Measurements from ENCODE around the gene ZNRF1. TPM values are rescaled to one million over a fixed set of nuclear protein-coding genes. Genes with fewer than 3 reads are reported as not detected.

ZNRF1 gene
- total RNA-seq, 1 donor: 19.9 TPM

DNA sequence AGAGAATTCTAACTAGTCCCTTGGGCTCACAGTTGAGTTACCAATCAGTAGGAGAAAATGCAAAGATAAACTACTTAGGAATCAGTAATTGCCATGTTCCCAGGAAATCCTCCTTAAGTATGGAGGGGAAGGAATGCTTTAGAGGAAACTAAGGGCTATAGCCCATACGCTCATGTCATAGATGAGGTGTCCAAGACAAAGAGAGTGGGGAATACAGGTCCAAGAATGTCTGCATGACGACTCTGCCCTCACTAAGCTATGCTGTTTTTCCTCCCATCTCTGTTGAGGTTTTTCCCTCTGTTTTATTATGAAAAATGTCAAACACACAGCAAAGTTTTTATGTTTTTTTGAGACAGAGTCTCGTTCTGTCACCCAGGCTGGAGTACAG is 101.8 kb downstream of the ZNRF1 start:
- TF ChIP-seq, protein P1, sequence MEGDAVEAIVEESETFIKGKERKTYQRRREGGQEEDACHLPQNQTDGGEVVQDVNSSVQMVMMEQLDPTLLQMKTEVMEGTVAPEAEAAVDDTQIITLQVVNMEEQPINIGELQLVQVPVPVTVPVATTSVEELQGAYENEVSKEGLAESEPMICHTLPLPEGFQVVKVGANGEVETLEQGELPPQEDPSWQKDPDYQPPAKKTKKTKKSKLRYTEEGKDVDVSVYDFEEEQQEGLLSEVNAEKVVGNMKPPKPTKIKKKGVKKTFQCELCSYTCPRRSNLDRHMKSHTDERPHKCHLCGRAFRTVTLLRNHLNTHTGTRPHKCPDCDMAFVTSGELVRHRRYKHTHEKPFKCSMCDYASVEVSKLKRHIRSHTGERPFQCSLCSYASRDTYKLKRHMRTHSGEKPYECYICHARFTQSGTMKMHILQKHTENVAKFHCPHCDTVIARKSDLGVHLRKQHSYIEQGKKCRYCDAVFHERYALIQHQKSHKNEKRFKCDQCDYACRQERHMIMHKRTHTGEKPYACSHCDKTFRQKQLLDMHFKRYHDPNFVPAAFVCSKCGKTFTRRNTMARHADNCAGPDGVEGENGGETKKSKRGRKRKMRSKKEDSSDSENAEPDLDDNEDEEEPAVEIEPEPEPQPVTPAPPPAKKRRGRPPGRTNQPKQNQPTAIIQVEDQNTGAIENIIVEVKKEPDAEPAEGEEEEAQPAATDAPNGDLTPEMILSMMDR (IDR thresholded peaks at IDR 0.05; ENCODE audit: extremely low read depth, low read depth, low read length): no peak
- Histone ChIP-seq H3K27ac (ENCODE audit: low read depth, low read length) (no peak overlapping the region), H4K20me1 (ENCODE audit: insufficient read depth, low read length) (peaks cover 45% of the 10 kb centered on the region), H3K27me3 (ENCODE audit: insufficient read depth, low read length) (no peaks in the 10 kb centered on the region), H3K4me3 (ENCODE audit: insufficient read depth, low read length) (no peak overlapping the region), H3K9me3 (ENCODE audit: low read depth, low read length) (no peaks in the 10 kb centered on the region), H3K79me2 (ENCODE audit: insufficient read depth, low read length) (peaks cover 2% of the 10 kb centered on the region), H3K4me1 (ENCODE audit: insufficient read depth, low read length) (no peaks in the 10 kb centered on the region), H2AFZ (ENCODE audit: low read length) (no peak overlapping the region), H3K36me3 (ENCODE audit: insufficient read depth, low read length) (no peaks in the 10 kb centered on the region), H3K4me2 (ENCODE audit: insufficient read depth, low read length) (no peak overlapping the region)
- no peak for DNase-seq (ENCODE audit: insufficient read length, low spot score, missing footprints)

DNA sequence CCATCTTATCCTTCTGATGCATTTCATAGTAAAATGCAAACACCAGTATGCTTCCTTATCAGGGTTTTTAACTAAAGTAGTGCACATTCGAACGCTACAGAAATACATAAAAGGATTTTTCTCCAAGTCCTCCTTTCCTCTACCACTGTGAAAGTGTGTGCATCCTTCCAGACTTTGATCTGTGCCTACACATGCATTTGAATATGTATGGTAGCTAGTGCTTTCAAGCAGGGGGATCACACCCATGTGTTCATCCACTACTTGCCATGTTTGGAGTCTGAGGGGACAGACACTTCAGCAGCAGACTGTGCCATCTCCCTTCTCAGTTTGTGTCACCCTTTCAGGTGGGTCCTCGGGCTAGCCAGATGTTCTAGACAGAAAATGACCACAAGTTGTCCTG is 102.8 kb downstream of the ZNRF1 start:
- Histone ChIP-seq H3K79me2 (ENCODE audit: insufficient read depth, low read length) (peaks cover 2% of the 10 kb centered on the region), H3K4me2 (ENCODE audit: insufficient read depth, low read length) (no peak overlapping the region), H4K20me1 (ENCODE audit: insufficient read depth, low read length) (peaks cover 41% of the 10 kb centered on the region), H3K27ac (ENCODE audit: low read depth, low read length) (no peak overlapping the region), H2AFZ (ENCODE audit: low read length) (no peak overlapping the region), H3K4me1 (ENCODE audit: insufficient read depth, low read length) (no peaks in the 10 kb centered on the region), H3K27me3 (ENCODE audit: insufficient read depth, low read length) (no peaks in the 10 kb centered on the region), H3K36me3 (ENCODE audit: insufficient read depth, low read length) (no peaks in the 10 kb centered on the region), H3K9me3 (ENCODE audit: low read depth, low read length) (no peaks in the 10 kb centered on the region), H3K4me3 (ENCODE audit: insufficient read depth, low read length) (no peak overlapping the region)
- TF ChIP-seq, protein P1 (IDR thresholded peaks at IDR 0.05; ENCODE audit: extremely low read depth, low read depth, low read length): no peak
- DNase-seq (ENCODE audit: insufficient read length, low spot score, missing footprints): no peak

GRCh38 chr16:75102595-75102994 is 103.8 kb downstream of the ZNRF1 start:
- no peak for DNase-seq (ENCODE audit: insufficient read length, low spot score, missing footprints)
- TF ChIP-seq, protein P1 (IDR thresholded peaks at IDR 0.05; ENCODE audit: extremely low read depth, low read depth, low read length): no peak
- Histone ChIP-seq H3K27ac (ENCODE audit: low read depth, low read length) (no peak overlapping the region), H3K4me3 (ENCODE audit: insufficient read depth, low read length) (no peak overlapping the region), H3K27me3 (ENCODE audit: insufficient read depth, low read length) (no peaks in the 10 kb centered on the region), H2AFZ (ENCODE audit: low read length) (no peak overlapping the region), H3K4me1 (ENCODE audit: insufficient read depth, low read length) (no peaks in the 10 kb centered on the region), H3K36me3 (ENCODE audit: insufficient read depth, low read length) (no peaks in the 10 kb centered on the region), H3K79me2 (ENCODE audit: insufficient read depth, low read length) (peaks cover 2% of the 10 kb centered on the region), H3K9me3 (ENCODE audit: low read depth, low read length) (no peaks in the 10 kb centered on the region), H3K4me2 (ENCODE audit: insufficient read depth, low read length) (no peak overlapping the region), H4K20me1 (ENCODE audit: insufficient read depth, low read length) (peaks cover 33% of the 10 kb centered on the region)

DNA sequence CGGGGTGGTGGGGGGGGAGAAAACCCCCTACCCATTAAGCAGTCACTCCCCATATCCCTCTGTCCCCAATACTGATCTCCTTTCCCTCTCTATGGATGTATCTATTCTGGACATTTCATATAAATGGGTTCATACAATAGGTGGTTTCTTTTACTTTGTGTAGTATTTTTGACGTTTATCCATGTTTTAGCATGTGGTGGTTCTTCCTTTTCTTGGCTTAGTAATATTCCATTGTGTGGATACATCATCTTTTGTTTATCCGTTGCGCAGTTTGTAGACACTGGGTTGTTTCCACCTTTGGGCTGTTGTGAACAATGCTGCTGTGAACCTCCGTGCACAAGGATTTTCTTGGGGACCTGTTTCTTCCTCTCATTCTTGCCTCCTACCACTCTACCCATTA is 105.2 kb downstream of the ZNRF1 start:
- Histone ChIP-seq H3K27me3 (ENCODE audit: insufficient read depth, low read length) (no peaks in the 10 kb centered on the region), H3K27ac (ENCODE audit: low read depth, low read length) (no peak overlapping the region), H3K79me2 (ENCODE audit: insufficient read depth, low read length) (peaks cover 2% of the 10 kb centered on the region), H3K9me3 (ENCODE audit: low read depth, low read length) (no peaks in the 10 kb centered on the region), H4K20me1 (ENCODE audit: insufficient read depth, low read length) (peaks cover 27% of the 10 kb centered on the region), H3K36me3 (ENCODE audit: insufficient read depth, low read length) (no peaks in the 10 kb centered on the region), H2AFZ (ENCODE audit: low read length) (no peak overlapping the region), H3K4me1 (ENCODE audit: insufficient read depth, low read length) (peaks cover 5% of the 10 kb centered on the region), H3K4me2 (ENCODE audit: insufficient read depth, low read length) (no peak overlapping the region), H3K4me3 (ENCODE audit: insufficient read depth, low read length) (no peak overlapping the region)
- TF ChIP-seq, protein P1 (IDR thresholded peaks at IDR 0.05; ENCODE audit: extremely low read depth, low read depth, low read length): no peak
- DNase-seq (ENCODE audit: insufficient read length, low spot score, missing footprints): no peak
